Keratinocyte (primary cell): Measurements from ENCODE around the gene PIPOX. TPM values are rescaled to one million over a fixed set of nuclear protein-coding genes. Genes with fewer than 3 reads are reported as not detected.

Experiments
- DNase-seq: peaks from one replicate; pipeline ENCODE4 v3.0.0-alpha.2; 2011; ENCODE audit warnings: low read depth, missing footprints, low spot score
- FAIRE-seq: peaks from 2 replicates; lab custom pipeline; 2011; peaks lifted over from hg19 to GRCh38; lab: Jason Lieb, UNC
- H2AFZ ChIP-seq: 2 replicates; pipeline ENCODE4 v1.6.0; 2012; ENCODE audit warnings: low read length, control low read depth, inconsistent platforms; ENCODE audit not compliant: control insufficient read depth
- H3K27ac ChIP-seq: 2 replicates; pipeline ENCODE4 v1.5.1; 2011; ENCODE audit warnings: low read length; ENCODE audit not compliant: control insufficient read depth, insufficient read depth
- H3K27me3 ChIP-seq: 3 replicates; pipeline ENCODE4 v1.6.0; 2011; ENCODE audit warnings: low read length; ENCODE audit not compliant: control insufficient read depth, insufficient read depth; ENCODE audit errors: extremely low read depth
- H3K36me3 ChIP-seq, 2 experiments: 2 replicates in 1 of 2; 3 replicates in 1 of 2; pipeline ENCODE4 v1.5.1; 2011; ENCODE audit warnings: low read length in 2 of 2, mild to moderate bottlenecking in 1 of 2; ENCODE audit not compliant: control insufficient read depth in 2 of 2, insufficient read depth in 2 of 2; ENCODE audit errors: extremely low read depth in 1 of 2
- H3K4me1 ChIP-seq: 3 replicates; pipeline ENCODE4 v1.5.1; 2011; ENCODE audit warnings: low read length; ENCODE audit not compliant: control insufficient read depth, insufficient read depth; ENCODE audit errors: extremely low read depth
- H3K4me2 ChIP-seq: 3 replicates; pipeline ENCODE4 v1.6.0; 2011; ENCODE audit warnings: low read depth, low read length; ENCODE audit not compliant: control insufficient read depth, insufficient read depth; ENCODE audit errors: extremely low read depth
- H3K4me3 ChIP-seq, 3 experiments: fragments of 200-600 bp in 1 of 3; sonication (generic) in 1 of 3; 2 replicates in 2 of 3; 3 replicates in 1 of 3; pipeline ENCODE4 v1.5.1; 2011 to 2016; ENCODE audit warnings: low read length in 3 of 3, mild to moderate bottlenecking in 3 of 3, control low read depth in 2 of 3, inconsistent platforms in 1 of 3, low read depth in 1 of 3, mixed read lengths in 1 of 3, mixed run types in 1 of 3, moderate library complexity in 1 of 3; ENCODE audit not compliant: control insufficient read depth in 2 of 3, insufficient read depth in 2 of 3; ENCODE audit errors: extremely low read depth in 1 of 3
- H3K79me2 ChIP-seq: 2 replicates; pipeline ENCODE4 v1.6.0; 2012; ENCODE audit warnings: low read length; ENCODE audit not compliant: control insufficient read depth, insufficient read depth
- H3K9ac ChIP-seq: 3 replicates; pipeline ENCODE4 v1.6.0; 2011; ENCODE audit warnings: low read length; ENCODE audit not compliant: control insufficient read depth, insufficient read depth; ENCODE audit errors: extremely low read depth
- H3K9me1 ChIP-seq: 3 replicates; pipeline ENCODE4 v1.6.0; 2011; ENCODE audit warnings: low read length; ENCODE audit not compliant: control insufficient read depth, insufficient read depth; ENCODE audit errors: extremely low read depth
- H3K9me3 ChIP-seq: 2 replicates; pipeline ENCODE4 v1.5.1; 2012; ENCODE audit warnings: low read depth, low read length; ENCODE audit not compliant: control insufficient read depth
- H4K20me1 ChIP-seq: 3 replicates; pipeline ENCODE4 v1.6.0; 2011; ENCODE audit warnings: low read length; ENCODE audit not compliant: control insufficient read depth, insufficient read depth; ENCODE audit errors: extremely low read depth
- CTCF ChIP-seq, 3 experiments: IDR thresholded peaks in 1 of 3; conservative IDR thresholded peaks in 1 of 3; optimal IDR thresholded peaks in 1 of 3; 2 replicates in 2 of 3; 3 replicates in 1 of 3; pipeline versions ENCODE3 to v1.5.1; 2011; ENCODE audit warnings: low read length in 3 of 3, mild to moderate bottlenecking in 3 of 3, moderate library complexity in 2 of 3, control low read depth in 1 of 3, inconsistent platforms in 1 of 3; ENCODE audit not compliant: insufficient read depth in 2 of 3; ENCODE audit errors: extremely low read depth in 1 of 3
- EZH2 ChIP-seq: IDR thresholded peaks from one replicate; pipeline ENCODE4 v1.6.1; 2012; ENCODE audit warnings: inconsistent platforms, mild to moderate bottlenecking, low read length, moderate library complexity
- dilution Hi-C: fragments of 300-500 bp; cut with MboI; formaldehyde crosslinking; loops from one replicate; pipeline ENCODE4 v1.7.0; 2020; ENCODE audit warnings: low sequenced_read_pairs; ENCODE audit not compliant: extremely low pct_ligation_motif_present
- polyA plus RNA-seq, 5 experiments: library from polyadenylated mRNA; depleted of rRNA in 3 of 5; stranded (reverse) in 3 of 5; stranded (forward) in 1 of 5; unstranded in 1 of 5; fragments of >200 nt; gene quantifications; 1 replicate in 1 of 5; 2 replicates in 3 of 5; 3 replicates in 1 of 5; pipeline versions ENCODE4 v1.2.1 to v1.2.3, GENCODE V29; 2011 to 2012; ENCODE audit warnings: missing spikeins in 2 of 5, low read depth in 1 of 5, low replicate concordance in 1 of 5

The PIPOX gene
- polyA plus RNA-seq, 1 donor (not counting 4 experiments of a cell fraction or from before 2014, with no cell fraction given) = not detected

GRCh38 chr17:29031488-29031887 lies 11.5 kb upstream of the PIPOX start:
- no peak for FAIRE-seq
- H3K27me3 ChIP-seq = peaks cover 43% of the 10 kb centered on the region
- dilution Hi-C loops = no loop called here
- H3K36me3 ChIP-seq = no peaks in the 10 kb centered on the region
- no peak overlapping the region for H3K4me3 ChIP-seq
- DNase-seq = no peak
- no peak overlapping the region for H3K27ac ChIP-seq
- H4K20me1 ChIP-seq = no peaks in the 10 kb centered on the region
- no peak overlapping the region for H3K9ac ChIP-seq
- TF ChIP-seq CTCF (optimal IDR thresholded peaks at IDR 0.05 in 1 of 3, IDR thresholded peaks at IDR 0.05 in 1 of 3, conservative IDR thresholded peaks at IDR 0.05 in 1 of 3; ENCODE audit: extremely low read depth in 1 of 3, insufficient read depth in 2 of 3, low read length in 3 of 3) (no peak), EZH2 (no peak)
- H3K79me2 ChIP-seq = no peaks in the 10 kb centered on the region
- H3K9me3 ChIP-seq = peaks cover 3% of the 10 kb centered on the region
- H3K4me2 ChIP-seq = no peak overlapping the region
- no peaks in the 10 kb centered on the region for H3K4me1 ChIP-seq
- no peaks in the 10 kb centered on the region for H3K9me1 ChIP-seq
- no peak overlapping the region for H2AFZ ChIP-seq

- Histone ChIP-seq H3K4me2 (no peak overlapping the region), H3K36me3 (no peaks in the 10 kb centered on the region), H3K4me1 (no peaks in the 10 kb centered on the region), H3K4me3 (no peak overlapping the region), H3K27me3 (peaks cover 50% of the 10 kb centered on the region), H3K9me3 (peaks cover 3% of the 10 kb centered on the region), H4K20me1 (no peaks in the 10 kb centered on the region), H3K79me2 (no peaks in the 10 kb centered on the region), H3K27ac (no peak overlapping the region), H2AFZ (no peak overlapping the region), H3K9ac (no peak overlapping the region), H3K9me1 (no peaks in the 10 kb centered on the region)
- peak; percentile 35 for TF ChIP-seq EZH2
- TF ChIP-seq CTCF (optimal IDR thresholded peaks at IDR 0.05 in 1 of 3, IDR thresholded peaks at IDR 0.05 in 1 of 3, conservative IDR thresholded peaks at IDR 0.05 in 1 of 3; ENCODE audit: extremely low read depth in 1 of 3, insufficient read depth in 2 of 3, low read length in 3 of 3) = no peak
- DNase-seq (no peak), FAIRE-seq (no peak)
- dilution Hi-C loops = no loop called here
These were observed 10.7 kb upstream of the PIPOX start for GRCh38 chr17:29032013-29032856.
